Activated CD4-positive, CD25-positive, alpha-beta regulatory T cell (primary cell): ENCODE results near the gene CRB2.
"Not testable (repeated sequence)": the region's sequence is repeated elsewhere in the genome, so short reads cannot be mapped to it uniquely, and the experiment has no call there.

Experiments
- DNase-seq, 4 experiments: peaks; one replicate each; lab custom pipeline; 2025; lab: John Stamatoyannopoulos, UW

Gene CRB2

GRCh38 chr9:123329329-123329955, 26.6 kb upstream of the CRB2 start:
- DNase-seq = no peak

GRCh38 chr9:123331346-123332060, 24.5 kb upstream of the CRB2 start:
- no peak for DNase-seq

- DNase-seq = not testable (repeated sequence)
Measured at GRCh38 chr9:123333058-123333669, 22.8 kb upstream of the CRB2 start.

GRCh38 chr9:123334639-123335038, 21.4 kb upstream of the CRB2 start:
- DNase-seq = no peak

GRCh38 chr9:123335193-123335985, 20.6 kb upstream of the CRB2 start:
- no peak for DNase-seq

- no peak for DNase-seq
Measured at GRCh38 chr9:123335986-123336329, 20.0 kb upstream of the CRB2 start.

GRCh38 chr9:123336449-123336848, 19.5 kb upstream of the CRB2 start:
- DNase-seq = no peak

GRCh38 chr9:123336959-123337358, 19.0 kb upstream of the CRB2 start:
- no peak for DNase-seq

- no peak for DNase-seq
Measured at GRCh38 chr9:123337971-123338370, 18.0 kb upstream of the CRB2 start.

GRCh38 chr9:123338710-123339665, 17.0 kb upstream of the CRB2 start:
- peak in 3 of 4 experiments; percentile 17 to 43 (median 27) for DNase-seq

GRCh38 chr9:123339666-123340510, 16.1 kb upstream of the CRB2 start:
- peak in 1 of 4 experiments; percentile 36 for DNase-seq

GRCh38 chr9:123341816-123342215, 14.2 kb upstream of the CRB2 start:
- DNase-seq = no peak

- DNase-seq = no peak
Measured at GRCh38 chr9:123342247-123342646, 13.8 kb upstream of the CRB2 start.

GRCh38 chr9:123343443-123344191, 12.4 kb upstream of the CRB2 start:
- no peak for DNase-seq

GRCh38 chr9:123344192-123344949, 11.6 kb upstream of the CRB2 start:
- DNase-seq = no peak

GRCh38 chr9:123345567-123345955, 10.4 kb upstream of the CRB2 start:
- no peak for DNase-seq

GRCh38 chr9:123346026-123346425, 10.0 kb upstream of the CRB2 start:
- no peak for DNase-seq

- DNase-seq = no peak
Measured at GRCh38 chr9:123346826-123347225, 9.2 kb upstream of the CRB2 start.
